ENCODE measurements around the gene LGALS8.
"Not testable (repeated sequence)": the region's sequence is repeated elsewhere in the genome, so short reads cannot be mapped to it uniquely, and the experiment has no call there.

Gene LGALS8

GRCh38 chr1:236502579-236502971, 21.2 kb upstream of the LGALS8 start:
- no peak for DNase-seq (ENCODE audit: extremely low read depth, low read depth)
- TF ChIP-seq CTCF (IDR thresholded peaks at IDR 0.05; ENCODE audit: low read depth, low read length), result no peak

- no peak for DNase-seq (ENCODE audit: extremely low read depth, low read depth)
These were observed 20.7 kb upstream of the LGALS8 start for GRCh38 chr1:236502972-236503639.

GRCh38 chr1:236504338-236504737, 19.4 kb upstream of the LGALS8 start:
- not testable (repeated sequence) for DNase-seq (ENCODE audit: extremely low read depth, low read depth)

More at GRCh38 chr1:236502972-236503639, 20.7 kb upstream of the LGALS8 start:
- no peak for TF ChIP-seq CTCF (IDR thresholded peaks at IDR 0.05; ENCODE audit: low read depth, low read length)

- no peak for TF ChIP-seq CTCF (IDR thresholded peaks at IDR 0.05; ENCODE audit: low read depth, low read length)
These were observed 16.6 kb upstream of the LGALS8 start for GRCh38 chr1:236507022-236507700.

GRCh38 chr1:236508593-236509027, 15.2 kb upstream of the LGALS8 start:
- no peak for DNase-seq (ENCODE audit: extremely low read depth, low read depth)
- no peak for TF ChIP-seq CTCF (IDR thresholded peaks at IDR 0.05; ENCODE audit: low read depth, low read length)

More at GRCh38 chr1:236507022-236507700, 16.6 kb upstream of the LGALS8 start:
- DNase-seq (ENCODE audit: extremely low read depth, low read depth), result no peak

- TF ChIP-seq CTCF (IDR thresholded peaks at IDR 0.05; ENCODE audit: low read depth, low read length), result no peak
- DNase-seq (ENCODE audit: extremely low read depth, low read depth), result no peak
These were observed 14.6 kb upstream of the LGALS8 start for GRCh38 chr1:236509203-236509602.

- DNase-seq (ENCODE audit: extremely low read depth, low read depth), result no peak
These were observed 14.0 kb upstream of the LGALS8 start for GRCh38 chr1:236509647-236510401.

More at GRCh38 chr1:236509647-236510401, 14.0 kb upstream of the LGALS8 start:
- TF ChIP-seq CTCF (IDR thresholded peaks at IDR 0.05; ENCODE audit: low read depth, low read length), result no peak

All from AG09319 (cell line).